Activated effector memory CD4-positive, alpha-beta T cell treated with Interleukin-2 at 50 U/mL for 16 hours (primary cell): ENCODE data around the gene COL18A1.

Source experiments
- DNase-seq: peaks from one replicate; pipeline ENCODE4 v3.0.0-alpha.2; 2020

The COL18A1 gene

DNA sequence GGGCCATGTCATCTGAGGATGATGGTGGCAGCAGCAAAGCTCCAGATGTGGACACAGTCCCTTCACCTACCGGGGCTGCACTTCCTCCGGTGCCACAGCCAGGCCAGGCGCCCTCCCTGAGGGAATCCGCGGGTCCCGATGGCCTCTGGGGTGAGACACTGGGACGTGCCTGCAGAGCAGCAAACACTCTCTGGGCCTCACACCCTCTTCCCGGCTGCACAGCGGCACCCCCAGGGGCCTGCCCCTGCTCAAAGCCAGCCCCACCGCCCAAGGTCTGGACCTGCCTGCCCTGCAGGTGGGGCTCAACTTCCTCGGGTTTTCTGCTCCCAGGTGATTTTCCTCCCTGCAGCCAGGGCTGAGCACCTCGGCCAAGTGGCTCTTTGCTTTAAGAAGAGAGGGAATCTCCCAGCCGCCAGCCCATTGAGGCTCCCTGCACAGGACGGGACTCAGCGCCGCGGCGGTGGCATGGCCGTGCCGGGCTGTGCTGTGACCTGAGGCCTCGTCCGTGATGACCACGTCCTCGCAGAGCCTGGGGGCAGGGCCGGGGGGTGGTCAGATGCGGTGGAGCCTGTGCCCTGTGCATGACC lies 21.3 kb upstream of the COL18A1 start:
- DNase-seq: no peak

DNA sequence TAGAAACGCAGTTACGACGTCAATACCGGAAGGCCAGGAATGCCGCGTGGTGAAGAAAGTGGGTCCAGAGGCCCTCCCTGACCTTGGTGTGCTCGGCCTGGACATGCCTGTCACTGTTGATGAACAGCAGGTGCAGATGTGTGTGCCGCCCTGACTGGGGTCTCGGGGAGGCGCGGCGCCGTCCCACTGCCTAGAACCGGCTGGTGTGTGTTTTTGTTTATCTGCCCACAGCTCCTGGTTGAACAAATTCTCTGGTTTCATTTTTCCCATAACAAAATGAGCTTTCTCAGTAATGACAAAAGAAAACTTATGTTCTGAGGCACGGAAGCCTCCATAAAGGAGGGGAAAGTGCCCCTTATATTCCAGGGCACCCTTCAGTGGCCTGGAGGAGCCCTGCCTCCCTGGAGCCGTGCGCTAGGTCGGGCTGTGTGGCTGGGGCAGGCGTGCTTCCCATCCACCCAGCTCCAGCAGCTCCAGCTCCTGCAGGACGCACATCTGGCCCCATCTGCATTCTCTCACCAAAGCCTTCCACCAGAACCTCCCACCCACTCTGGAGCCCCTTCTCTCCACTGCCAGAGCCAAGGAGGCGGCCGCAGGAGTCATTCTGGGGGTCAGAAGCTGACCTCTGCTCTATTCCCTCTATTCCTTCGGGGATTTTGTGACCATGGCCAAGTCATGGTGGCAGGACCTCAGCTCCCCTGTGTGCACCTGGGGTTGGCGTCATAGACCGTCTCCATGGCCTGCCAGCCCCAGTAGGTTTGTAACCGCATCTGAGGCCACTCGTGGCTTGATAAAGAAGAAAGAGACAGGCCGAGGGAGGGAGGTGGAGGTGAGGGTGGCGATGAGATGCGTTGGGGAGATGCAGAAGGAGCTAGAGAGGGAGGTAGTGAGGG lies 20.1 kb upstream of the COL18A1 start:
- DNase-seq: no peak

DNA sequence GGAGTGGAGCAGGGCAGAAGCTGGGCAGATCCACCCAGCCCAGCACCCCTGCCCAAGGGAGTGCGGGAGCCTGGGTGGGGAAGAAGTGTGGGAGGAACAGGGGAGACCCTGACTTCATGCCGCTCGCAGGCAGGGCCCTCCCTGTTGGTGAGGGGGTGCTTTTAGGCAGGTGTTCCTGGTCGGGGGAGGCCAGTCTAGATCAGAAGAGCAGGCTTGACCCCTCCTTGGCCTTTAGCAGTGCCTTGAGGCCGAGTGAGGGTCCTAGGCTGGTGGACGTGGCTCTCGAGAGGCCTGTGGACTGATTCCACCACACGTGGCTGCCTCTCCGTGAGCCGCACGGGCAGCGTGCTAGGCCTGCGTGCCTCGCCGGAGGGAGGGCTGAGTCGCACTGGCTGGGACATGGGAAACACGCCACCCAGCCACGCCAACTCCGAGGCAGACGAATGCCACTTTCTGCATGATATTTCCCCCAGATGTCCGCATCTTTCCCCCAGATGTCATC lies 19.4 kb upstream of the COL18A1 start:
- no peak for DNase-seq

DNA sequence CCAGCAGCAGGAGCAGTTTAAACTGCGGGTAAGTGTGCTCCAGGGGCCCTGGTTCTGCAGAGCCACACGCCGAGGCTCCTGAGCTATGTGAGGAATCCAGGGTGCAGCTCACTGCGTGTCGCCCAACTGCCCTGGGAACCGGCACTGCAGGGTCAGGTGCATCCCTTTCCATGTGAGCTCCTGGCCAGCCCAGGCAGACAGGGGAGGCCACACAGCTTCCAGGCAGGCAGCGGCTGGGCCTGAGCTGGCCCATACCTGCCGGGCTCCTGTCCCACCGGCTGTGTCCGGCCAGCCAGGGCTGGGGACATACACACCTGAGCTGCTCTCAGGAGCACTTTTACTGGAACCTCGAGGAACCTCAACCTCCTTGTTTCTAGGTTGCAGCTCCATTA lies 18.6 kb upstream of the COL18A1 start:
- no peak for DNase-seq

DNA sequence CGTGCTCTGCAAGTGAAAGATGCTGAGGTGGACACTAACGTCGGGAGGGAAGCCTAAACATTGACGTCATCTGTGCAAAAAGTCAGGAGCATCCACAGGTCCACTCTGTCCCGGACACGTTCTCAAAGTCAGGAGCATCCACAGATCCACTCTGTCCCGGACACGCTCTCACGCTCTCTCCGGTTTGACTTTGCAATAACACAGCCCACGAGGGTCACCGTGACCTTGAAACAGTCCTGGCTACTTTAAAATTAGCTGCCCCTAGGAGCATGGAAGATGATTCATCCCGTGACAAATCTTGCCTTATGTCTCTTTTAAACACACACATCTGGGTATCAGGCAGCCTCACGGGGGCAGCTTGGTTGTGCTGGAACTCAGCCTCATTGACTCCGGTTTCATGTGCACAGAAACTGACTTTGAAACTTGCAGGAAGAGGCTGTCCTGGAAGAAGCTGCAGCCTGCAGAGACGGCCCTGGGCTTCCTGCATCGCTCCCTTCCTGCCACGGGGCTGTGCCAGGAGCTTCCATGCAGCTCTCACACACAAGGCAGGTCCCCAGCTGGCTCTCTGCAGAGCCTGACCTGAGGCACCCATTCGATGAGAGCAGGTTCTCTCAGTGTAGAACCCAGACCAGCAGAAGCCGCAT lies 18.1 kb upstream of the COL18A1 start:
- no peak for DNase-seq

DNA sequence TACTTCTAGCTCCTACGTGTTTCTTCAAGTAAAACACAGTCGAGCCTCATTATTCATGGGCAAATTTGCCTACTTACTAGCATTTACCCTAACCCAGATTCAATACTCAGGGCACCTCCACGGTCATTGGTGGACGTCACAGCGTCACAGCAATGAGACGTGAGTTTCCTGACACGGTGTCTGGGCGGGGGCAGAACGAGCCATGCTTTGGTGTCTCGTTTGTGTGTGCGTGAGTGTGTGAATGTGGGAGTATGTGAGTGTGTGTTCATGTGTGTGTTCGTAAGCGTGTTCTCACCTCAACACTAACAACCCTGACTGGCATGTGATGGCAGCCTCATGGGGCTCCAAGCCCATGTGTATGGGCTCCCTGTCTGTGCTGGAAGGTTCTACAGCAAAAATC lies 17.5 kb upstream of the COL18A1 start:
- DNase-seq: no peak

DNA sequence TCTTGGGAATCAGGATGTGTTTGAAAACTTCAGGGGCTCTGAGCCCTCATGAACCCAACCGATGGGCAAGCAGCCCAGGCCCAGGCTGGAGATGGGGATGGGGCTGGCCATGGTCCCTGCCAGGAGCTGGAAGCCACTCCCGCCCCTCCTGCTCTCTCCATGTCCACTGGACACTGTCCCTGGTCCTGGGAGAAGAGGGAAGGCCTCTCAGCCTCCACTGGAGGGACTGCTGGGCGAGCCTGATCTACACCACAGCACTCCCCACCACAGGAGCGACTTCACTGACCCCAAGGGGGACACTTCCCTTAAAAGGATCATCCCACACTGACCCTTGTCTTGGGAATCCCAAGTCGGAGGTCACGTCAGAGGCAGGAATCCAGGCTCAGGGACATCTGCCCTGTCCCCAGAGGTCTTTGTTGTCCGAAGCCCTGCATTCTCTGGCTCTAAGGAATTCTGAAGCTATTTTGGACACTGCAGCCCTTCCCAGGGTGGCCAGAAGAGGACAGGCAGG lies 16.9 kb upstream of the COL18A1 start:
- no peak for DNase-seq

DNA sequence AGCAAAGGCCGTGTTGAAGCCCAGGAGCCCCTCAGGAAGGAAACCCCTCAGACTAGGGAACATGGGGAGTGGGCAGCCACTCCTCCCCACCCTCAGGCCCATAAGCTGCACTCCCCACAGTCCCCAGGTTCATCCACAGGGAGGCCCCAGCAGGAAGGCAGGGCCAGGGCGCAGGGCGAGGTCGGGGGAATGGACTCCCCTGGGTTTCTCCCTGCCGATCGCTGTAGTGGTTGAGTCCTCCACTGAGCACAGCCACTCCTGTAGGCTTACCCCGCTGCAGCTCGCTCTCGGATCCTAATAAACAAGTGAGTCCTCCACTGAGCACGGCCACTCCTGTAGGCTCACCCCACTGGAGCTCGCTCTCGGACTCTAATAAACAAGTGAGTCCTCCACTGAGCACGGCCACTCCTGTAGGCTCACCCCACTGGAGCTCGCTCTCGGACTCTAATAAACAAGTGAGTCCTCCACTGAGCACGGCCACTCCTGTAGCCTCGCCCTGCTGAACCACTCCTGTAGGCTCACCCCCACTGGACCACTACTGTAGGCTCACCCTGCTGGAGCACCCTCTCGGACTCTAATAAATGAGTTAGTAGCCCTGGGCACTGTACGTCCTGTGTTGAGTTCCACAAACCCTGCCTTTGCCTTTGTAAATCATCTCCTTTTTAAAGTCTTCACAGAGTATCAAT lies 16.2 kb upstream of the COL18A1 start:
- no peak for DNase-seq

DNA sequence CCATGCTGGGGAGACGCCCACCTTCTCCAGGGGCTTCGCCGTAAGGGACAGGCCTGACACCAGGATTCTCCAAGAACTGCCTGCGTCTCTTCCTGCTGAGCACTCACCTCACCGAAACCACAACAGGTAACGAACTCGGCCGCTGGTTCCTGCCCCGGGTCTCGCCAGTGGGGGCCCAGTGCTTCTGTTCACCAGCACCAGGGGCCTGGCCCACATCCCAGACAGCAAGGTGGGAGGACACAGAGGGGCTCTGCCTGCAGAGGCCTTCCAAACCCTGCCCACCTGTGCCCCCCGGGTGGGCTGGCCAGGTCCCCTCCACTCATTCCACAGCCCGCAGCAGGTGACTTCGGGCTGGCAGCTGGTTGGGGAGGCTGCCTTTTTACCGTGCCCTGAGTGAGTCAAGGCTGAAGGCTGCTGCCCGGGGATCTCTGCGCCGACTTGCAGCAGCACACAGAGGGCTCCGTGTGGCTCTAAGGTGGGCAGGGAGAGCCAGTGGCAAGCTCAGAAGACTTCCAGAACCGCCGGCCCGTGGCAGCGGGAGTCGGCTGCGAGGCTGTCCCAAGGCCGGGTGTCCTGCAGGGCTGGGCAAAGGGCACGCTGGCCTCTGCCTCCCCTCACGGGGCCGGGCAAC lies 14.7 kb upstream of the COL18A1 start:
- DNase-seq: no peak

DNA sequence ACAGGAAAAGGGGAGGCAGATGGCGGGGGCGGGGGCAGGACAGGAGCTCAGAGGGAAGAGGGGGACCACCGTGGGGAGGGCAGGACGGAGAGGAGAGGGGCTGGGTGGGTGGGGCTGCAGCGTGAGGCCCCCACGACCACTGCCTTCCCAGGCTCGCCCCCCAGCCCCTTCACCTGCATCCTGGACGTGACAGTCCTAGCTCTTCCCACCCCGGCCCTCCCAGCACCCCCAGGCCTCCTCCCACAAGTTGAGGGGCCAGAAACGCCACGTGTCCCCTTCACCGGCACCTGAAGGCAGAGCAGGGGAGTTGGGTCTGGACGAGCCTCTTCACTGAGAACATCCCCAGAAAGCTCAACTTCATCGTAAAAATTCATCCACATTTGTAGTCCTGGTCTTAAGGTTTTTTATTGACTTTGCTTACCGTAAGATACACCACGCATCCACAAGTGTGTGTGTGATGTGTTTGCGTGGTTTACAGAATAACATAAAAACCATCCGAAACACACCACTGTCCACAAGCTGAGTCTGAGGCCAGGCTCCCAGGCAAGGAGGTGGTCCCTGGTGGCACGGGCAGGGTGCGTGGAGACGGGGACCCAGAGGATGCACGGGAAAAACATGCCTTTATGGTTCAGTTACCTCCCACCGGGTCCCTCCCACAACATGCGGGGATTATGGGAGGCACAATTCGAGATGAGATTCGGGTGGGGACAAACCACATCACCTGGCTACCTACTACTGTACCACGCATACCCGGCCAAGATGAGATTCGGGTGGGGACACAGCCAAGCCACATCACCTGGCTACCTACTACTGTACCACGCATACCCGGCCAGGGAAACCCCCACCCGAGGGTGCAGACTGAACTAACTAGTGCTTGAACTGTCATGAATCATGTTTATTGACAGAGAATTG lies 13.9 kb upstream of the COL18A1 start:
- DNase-seq: no peak

DNA sequence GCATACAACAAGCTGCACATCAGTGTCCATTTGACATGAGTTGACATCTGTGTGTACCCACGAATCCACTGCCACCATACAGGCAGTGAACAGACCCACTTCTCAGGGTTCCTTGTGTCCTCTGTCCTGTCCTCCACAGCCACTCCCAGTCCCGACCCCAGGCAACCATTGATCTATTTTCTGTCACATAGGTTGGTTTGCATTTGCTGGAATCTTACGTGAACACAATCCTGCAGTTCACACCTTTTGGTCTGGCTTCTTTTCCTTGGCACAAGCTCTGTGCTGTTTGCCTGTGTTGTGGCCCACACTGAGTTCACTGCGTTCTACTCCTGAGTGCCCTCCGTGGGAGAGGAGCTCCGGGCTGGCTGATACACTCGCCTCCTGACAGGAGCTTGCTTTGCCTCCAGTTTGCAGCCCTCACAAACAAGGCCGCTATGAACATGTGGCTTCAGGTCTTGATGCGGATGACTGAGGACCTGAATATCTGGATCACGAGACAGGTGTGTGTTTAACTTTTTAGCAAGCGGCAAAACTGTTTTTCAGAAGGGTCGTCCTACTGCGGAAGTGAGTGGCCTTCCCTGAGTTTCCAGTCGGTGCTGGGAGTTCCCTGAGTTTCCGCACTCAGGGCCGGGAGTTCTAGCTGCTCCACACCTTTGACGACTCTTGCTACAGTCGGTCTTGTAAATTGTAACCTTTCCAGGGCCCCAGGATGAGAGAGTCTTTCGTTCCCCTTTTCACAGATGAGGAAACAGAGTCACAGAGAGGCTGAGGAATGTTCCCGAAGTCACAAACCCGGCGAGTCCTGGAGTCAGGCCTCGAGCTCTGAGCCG lies 13.0 kb upstream of the COL18A1 start:
- no peak for DNase-seq

DNA sequence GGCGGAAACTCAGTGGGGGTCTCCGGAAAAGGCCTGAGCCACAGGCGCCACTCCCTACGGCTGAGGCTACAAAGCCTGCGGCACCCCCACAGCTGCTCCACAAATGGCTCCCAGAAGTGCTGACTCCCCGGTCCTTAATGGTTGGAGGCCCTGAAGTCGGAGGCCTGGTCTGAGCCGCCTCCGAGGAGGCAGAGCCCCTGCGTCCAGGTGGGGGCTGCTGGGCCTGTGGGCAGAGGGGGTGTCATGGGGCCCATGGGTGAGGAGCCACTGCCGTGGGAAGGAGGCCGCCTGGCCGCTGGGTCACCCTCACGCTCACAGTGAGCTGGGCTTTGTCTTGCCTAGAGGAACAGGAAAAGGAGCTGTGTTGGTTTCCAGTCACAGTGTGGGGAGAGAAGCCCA lies 12.4 kb upstream of the COL18A1 start:
- DNase-seq: no peak

DNA sequence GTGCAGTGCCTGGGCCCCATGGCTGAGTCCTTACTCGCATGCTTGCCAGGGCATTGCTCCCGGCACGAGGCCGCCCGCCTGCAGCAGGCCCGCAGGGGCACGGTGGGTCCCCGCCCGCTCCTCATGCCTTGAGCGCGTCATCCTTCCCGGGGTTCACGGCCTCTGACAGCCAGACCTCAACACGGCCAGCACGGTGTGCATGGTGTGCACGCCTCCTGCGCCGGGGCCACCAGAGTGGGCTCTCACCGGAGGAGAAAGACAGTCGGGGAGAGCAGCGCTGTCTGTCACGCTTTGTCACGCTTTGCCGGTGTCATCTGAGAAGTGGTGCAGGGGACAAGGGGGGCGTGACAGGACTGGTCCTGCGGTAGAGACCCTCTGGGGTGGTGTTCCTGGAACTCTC lies 11.9 kb upstream of the COL18A1 start:
- DNase-seq: no peak

DNA sequence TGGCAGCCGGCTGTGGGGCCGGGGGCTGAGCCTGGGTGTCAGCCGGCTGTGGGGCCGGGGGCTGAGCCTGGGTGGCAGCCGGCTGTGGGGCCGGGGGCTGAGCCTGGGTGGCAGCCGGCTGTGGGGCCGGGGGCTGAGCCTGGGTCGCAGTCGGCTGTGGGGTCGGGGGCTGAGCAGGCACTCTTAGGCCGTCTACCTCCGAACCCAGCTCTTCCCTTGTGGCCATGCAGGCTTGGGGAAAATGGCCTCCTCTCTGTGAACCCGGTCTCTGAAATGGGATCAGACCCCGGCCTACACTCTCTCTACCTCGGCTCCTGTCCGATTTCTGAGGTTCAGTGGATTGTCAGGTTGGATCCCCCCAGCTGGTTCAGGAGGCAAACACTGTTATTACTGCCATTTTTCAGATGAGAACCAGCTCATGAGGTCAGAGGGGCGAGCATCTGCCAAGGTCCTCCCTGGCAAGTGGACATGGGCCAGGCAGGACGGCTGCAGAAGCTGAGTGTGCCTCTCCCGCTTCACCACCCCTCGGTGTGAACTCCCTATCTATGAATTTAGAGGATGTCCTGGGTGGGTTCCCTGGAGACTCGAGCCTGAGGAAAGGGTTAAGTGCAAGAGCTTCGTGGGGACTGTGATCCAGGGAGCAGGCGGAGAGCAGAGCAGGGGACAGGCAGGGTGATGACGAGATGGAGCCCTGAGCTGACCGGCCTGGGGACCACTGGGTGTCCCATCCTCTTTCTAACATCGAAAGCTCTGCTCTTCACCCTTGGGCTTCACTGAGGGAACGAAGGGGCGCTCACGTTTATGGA lies 10.9 kb upstream of the COL18A1 start:
- no peak for DNase-seq

DNA sequence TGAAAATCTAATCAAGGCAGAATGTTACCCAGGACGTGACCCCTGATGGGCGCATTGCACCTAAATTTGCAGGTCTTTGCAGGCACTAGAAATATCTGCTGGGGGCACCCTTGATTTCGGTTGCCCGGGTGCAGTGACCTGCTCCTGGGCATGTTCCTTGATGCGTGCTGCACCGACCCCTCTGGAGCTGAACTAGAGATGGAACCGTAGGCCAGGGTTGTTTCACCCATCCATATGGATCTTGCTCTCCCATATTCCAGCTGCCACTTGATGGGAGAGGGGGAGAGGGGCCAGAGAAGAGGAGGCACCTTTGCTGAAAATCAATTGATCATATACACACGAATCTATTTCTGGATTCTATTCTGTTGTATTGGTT lies 8.4 kb upstream of the COL18A1 start:
- DNase-seq: no peak

DNA sequence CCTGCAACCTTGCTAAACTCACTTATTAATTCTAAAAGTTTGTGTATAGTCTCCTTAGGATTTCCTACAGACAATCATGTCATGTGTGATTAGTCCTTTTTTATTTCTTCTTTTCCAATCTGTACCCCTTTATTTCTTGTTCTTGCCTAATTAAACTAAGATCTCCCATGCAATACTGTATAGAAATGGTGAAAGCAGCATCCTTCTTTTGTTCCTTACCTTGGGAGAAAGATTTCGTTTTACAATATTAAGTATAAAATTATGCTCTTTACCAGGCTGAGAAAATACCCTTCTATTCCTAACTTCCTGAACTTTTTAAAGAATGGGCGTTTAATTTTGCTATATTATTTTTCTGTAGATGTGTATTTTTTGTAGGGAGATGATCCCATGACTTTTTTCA lies 7.6 kb upstream of the COL18A1 start:
- DNase-seq: no peak

DNA sequence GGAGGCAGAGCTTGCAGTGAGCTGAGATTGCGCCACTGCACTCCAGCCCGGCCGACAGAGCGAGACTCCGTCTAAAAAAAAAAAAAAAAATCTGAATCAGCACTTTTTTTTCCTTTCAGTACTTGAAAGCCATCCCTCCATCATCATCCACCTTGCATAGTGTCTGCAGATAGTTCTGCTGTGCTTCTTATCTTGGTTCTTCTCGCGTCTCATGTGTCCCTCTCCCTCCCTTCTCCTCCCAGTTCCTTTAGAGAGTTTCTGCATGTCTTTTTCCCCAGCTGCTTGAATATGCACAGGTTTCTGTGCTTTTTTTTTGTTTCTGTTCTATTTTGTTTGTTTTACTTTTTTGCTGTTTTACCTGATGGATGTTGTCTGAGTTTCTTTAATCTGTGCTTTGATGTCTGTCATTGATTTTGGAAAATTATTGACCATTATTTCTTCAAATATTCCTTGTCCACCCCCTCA lies 3.9 kb upstream of the COL18A1 start:
- no peak for DNase-seq

DNA sequence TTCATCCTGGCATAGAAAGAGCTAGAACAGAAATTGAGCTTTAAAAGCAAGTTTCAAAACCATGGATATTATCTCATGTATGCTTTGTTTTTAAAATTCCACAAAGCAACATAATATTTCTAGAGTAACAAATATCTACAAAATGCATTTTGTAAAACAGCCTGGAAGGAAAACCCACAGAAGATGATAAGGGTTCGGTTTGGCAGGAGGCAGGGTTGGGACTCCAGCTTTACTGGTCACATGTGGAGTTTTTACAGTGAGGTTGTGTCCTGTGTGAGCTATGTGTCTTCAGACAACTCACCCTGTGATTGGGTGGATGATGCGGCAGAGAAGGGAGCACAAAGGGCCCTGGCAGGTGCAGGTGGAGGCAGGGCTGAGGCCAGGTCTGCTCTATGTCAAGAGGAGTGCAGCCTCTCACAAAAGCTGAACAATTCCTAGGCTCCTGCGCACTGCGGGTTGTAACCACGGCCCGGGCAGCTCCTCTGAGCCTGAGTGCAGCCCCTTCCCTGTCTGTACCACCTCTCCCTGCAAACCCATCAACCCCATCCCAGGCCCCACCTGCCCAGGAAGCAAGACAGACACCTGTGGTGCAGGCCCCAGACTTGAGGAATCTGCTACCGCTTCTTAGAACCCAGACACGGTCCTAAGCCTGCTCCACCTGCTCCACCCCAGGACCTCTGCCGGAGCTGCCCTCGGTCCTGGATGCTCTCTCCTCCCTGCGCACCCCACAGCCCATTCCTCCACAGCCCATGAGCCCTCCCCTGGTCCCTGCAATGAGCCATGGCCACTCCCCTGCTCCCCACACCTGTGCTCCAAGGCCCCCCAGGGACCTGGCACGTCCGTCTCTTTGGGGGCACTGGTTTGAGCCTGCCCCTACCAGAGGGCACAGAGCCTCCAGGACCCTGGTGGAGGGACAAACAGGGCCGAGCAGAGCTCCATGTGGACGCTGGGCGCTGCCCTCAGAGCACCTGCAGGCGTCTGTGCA lies 2.8 kb upstream of the COL18A1 start:
- no peak for DNase-seq
